HEK293T (cell line): ENCODE results near the gene PLD1.

Experiments
- ARNT ChIP-seq: fragments of 450-650 bp; IDR thresholded peaks from 2 replicates; pipeline ENCODE4 v1.6.1; 2017; ENCODE audit warnings: mild to moderate bottlenecking
- CTBP1 ChIP-seq: fragments of 450-650 bp; IDR thresholded peaks from 2 replicates; pipeline ENCODE4 v1.6.1; 2016; ENCODE audit warnings: borderline replicate concordance
- ELF4 ChIP-seq: fragments of 450-650 bp; IDR thresholded peaks from 2 replicates; pipeline ENCODE4 v1.6.1; 2017; ENCODE audit warnings: antibody characterized with exemption
- FOXA1 ChIP-seq: fragments of 450-650 bp; IDR thresholded peaks from 2 replicates; pipeline ENCODE4 v1.6.1; 2016; ENCODE audit warnings: mild to moderate bottlenecking
- FOXK2 ChIP-seq: fragments of 450-650 bp; IDR thresholded peaks from 2 replicates; pipeline ENCODE4 v1.6.1; 2016; ENCODE audit warnings: mild to moderate bottlenecking
- L3MBTL2 ChIP-seq: fragments of 450-650 bp; conservative IDR thresholded peaks from 2 replicates; pipeline ENCODE4 v1.6.1; 2016; ENCODE audit warnings: mild to moderate bottlenecking
- LEF1 ChIP-seq: fragments of 450-650 bp; IDR thresholded peaks from 2 replicates; pipeline ENCODE4 v1.6.1; 2017; ENCODE audit warnings: mild to moderate bottlenecking, borderline replicate concordance
- NFRKB ChIP-seq: fragments of 450-650 bp; IDR thresholded peaks from 2 replicates; pipeline ENCODE4 v1.6.1; 2016; ENCODE audit warnings: mild to moderate bottlenecking, moderate library complexity
- SP1 ChIP-seq: fragments of 450-650 bp; IDR thresholded peaks from 2 replicates; pipeline ENCODE4 v1.6.1; 2017
- SUZ12 ChIP-seq: fragments of 450-650 bp; IDR thresholded peaks from 2 replicates; pipeline ENCODE4 v1.6.1; 2016; ENCODE audit warnings: mild to moderate bottlenecking
- ZNF384 ChIP-seq: fragments of 450-650 bp; IDR thresholded peaks from 2 replicates; pipeline ENCODE4 v1.6.1; 2016
- TF ChIP-seq, protein P1 (sequence below): fragments of 450-650 bp; IDR thresholded peaks from 2 replicates; pipeline ENCODE4 v1.6.1; 2016

DNA sequence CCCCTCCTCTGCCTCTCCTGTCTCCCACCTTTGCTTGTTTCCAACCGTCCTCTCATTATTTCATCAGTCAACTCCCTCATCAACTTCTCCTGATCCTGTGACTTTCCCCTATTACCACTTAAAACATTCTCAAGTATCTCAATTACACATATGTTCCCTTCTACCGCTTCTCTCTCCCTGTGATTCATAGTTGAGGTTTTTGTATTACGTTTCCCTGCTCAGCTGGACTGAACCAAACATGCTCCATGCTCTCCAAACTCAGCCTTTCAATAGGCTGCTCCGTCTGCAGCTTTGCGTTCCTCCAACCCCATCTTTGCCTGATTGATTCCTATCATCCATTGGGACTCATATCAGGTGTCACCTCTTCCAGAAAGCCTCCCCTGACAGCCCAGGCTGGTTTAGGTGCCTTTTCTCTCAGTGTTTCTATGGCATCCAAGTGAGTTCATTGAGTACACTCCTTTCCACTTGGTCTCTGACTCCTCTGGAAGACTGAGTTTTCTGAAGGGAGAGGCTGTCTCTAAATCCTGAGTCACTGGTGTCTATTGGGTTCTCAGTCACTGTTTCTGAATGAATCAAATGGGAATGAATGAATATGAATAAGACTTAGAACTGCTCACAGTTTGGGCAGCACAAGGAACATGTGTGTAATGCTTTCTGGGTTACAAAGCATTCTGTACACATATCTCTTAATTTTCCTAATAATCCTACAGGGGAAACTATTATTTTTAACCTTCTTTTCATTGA lies 56.4 kb downstream of the PLD1 start:
- TF ChIP-seq NFRKB = no peak
- TF ChIP-seq ARNT = no peak
- TF ChIP-seq SUZ12 = no peak
- TF ChIP-seq FOXA1 = no peak
- TF ChIP-seq, protein P1, sequence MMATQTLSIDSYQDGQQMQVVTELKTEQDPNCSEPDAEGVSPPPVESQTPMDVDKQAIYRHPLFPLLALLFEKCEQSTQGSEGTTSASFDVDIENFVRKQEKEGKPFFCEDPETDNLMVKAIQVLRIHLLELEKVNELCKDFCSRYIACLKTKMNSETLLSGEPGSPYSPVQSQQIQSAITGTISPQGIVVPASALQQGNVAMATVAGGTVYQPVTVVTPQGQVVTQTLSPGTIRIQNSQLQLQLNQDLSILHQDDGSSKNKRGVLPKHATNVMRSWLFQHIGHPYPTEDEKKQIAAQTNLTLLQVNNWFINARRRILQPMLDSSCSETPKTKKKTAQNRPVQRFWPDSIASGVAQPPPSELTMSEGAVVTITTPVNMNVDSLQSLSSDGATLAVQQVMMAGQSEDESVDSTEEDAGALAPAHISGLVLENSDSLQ = no peak
- TF ChIP-seq SP1 = no peak
- no peak for TF ChIP-seq ELF4
- no peak for TF ChIP-seq FOXK2
- TF ChIP-seq CTBP1 = no peak
- TF ChIP-seq L3MBTL2 = no peak
- TF ChIP-seq ZNF384 = no peak
- no peak for TF ChIP-seq LEF1
